Fibroblast of the aortic adventitia (primary cell): ENCODE data around the gene HS2ST1. TPM values are rescaled to one million over a fixed set of nuclear protein-coding genes. Genes with fewer than 3 reads are reported as not detected.

Source experiments
- DNase-seq: peaks from one replicate; pipeline ENCODE4 v3.0.0-alpha.2; 2010; ENCODE audit warnings: low read depth
- H3K4me3 ChIP-seq: 2 replicates; pipeline ENCODE4 v1.5.1; 2011; ENCODE audit warnings: low read depth, mild to moderate bottlenecking, control low read depth, low read length, moderate library complexity
- total RNA-seq: library from RNA; depleted of rRNA; stranded (reverse); fragments of >200 nt; gene quantifications from 2 replicates; pipeline ENCODE4 v1.2.3, GENCODE V29; 2012; ENCODE audit warnings: low replicate concordance
- TF ChIP-seq, protein P1 (sequence below): IDR thresholded peaks from 2 replicates; pipeline ENCODE4 v1.5.1; 2011; ENCODE audit warnings: mild to moderate bottlenecking, low read length, control low read depth, inconsistent platforms; ENCODE audit not compliant: insufficient read depth

The HS2ST1 gene
- total RNA-seq, 1 donor: 51.0 TPM

DNA sequence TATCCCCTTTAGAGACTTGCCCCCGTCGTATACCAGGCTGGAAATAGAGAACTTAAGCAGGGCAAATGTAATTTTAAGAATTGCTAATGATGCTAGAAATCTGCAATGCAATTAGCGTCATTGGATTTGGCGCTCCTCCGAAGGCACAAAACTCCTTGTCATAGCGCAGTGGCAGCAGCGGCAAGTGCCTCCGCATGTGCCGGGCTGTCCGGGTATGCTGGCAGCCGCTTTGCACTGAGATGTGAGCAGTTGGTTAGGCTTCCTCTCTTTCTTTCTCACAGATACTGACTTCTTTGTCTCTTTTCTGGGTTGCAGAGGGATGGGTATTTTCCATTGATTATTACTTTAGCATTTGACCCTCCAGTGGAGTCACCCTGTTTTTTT lies 220.9 kb downstream of the HS2ST1 start:
- DNase-seq: no peak
- no peak overlapping the region for H3K4me3 ChIP-seq
- TF ChIP-seq, protein P1, sequence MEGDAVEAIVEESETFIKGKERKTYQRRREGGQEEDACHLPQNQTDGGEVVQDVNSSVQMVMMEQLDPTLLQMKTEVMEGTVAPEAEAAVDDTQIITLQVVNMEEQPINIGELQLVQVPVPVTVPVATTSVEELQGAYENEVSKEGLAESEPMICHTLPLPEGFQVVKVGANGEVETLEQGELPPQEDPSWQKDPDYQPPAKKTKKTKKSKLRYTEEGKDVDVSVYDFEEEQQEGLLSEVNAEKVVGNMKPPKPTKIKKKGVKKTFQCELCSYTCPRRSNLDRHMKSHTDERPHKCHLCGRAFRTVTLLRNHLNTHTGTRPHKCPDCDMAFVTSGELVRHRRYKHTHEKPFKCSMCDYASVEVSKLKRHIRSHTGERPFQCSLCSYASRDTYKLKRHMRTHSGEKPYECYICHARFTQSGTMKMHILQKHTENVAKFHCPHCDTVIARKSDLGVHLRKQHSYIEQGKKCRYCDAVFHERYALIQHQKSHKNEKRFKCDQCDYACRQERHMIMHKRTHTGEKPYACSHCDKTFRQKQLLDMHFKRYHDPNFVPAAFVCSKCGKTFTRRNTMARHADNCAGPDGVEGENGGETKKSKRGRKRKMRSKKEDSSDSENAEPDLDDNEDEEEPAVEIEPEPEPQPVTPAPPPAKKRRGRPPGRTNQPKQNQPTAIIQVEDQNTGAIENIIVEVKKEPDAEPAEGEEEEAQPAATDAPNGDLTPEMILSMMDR: no peak

DNA sequence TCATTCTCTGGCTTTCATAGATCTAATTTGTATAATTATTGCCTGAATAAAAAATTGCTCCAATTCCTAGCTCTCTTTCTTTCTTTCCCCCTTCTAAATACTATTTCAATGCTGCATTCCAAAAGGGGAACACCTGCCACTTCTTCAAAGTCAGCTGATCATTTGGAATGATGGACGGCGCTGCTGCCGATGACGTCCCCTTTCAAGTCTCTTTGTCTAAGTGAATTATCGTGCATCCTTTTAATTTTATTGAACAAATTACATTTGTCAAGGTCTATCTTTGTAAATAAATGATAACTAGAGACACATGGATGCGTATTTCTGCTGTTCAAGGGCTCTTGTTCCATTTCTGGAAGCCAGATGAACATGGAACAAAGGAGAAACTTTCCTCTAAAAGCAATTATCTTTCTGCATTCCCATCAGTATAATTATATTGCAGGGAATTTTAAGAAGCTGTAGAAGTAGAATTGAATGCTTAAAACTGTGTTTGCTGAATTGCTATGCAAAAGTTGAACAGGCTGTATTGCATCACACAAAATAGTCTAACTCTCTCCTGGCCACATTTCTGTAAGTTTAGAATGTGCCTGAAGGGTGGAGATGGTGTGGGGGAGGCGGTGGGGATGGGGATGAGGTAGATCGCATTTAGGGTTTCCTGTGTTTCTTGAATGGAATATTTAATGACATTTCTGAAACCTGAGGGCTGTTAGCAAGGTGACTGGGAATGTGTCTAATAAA lies 222.3 kb downstream of the HS2ST1 start:
- TF ChIP-seq, protein P1: no peak
- H3K4me3 ChIP-seq: no peak overlapping the region
- DNase-seq: no peak

DNA sequence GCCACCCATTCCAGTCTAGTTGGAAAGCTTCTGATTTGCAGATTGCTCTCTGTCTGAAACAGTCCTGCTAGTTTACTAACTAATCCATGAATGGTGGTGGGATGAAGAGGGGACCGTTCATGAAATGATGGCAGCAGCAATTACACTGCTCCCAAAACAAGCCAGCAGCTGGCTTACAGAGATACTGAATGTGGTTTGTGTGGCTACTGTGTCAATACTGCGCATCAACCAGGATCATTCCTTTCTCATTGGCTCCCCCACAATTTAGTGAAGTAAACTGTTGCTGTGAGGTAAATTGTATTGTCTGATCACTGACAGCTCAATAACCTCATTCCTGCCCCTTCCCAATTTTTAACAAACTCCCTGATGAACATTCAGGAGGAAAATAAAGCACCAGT lies 222.9 kb downstream of the HS2ST1 start:
- DNase-seq: no peak
- TF ChIP-seq, protein P1: no peak
- H3K4me3 ChIP-seq: no peak overlapping the region

DNA sequence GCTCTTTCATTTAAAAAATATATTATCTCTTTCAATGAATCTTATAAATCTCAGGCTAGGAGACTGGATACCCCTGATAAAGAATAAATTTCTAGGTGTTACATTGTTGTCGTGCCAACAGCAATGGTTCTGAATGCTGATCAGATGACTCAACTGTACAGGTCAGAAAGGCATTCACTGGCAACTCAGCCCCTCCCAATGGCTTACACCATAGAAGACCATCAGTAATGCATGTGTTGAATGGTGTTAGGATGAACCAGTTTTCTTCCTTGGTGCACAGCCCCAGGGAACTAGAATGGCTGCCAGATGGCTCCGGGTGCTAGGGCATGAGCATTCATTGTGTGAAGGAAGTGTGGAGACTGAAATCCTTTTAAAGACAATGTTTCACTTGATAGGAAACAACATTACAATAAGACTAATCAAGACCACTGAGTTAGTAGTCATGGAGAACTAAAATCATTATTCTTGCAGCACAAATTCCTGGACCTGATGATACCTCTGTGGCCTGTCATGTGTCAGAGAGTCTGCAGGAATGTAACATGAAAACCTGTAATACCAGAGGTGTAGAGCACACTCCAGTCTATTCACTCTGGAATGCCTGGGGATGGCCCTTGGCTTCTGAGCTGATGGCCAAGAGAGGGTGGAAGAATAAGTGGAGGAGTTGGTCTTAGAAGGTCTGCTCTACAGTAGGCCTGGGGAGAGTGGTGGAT lies 226.6 kb downstream of the HS2ST1 start:
- no peak overlapping the region for H3K4me3 ChIP-seq
- no peak for DNase-seq
- TF ChIP-seq, protein P1: no peak

DNA sequence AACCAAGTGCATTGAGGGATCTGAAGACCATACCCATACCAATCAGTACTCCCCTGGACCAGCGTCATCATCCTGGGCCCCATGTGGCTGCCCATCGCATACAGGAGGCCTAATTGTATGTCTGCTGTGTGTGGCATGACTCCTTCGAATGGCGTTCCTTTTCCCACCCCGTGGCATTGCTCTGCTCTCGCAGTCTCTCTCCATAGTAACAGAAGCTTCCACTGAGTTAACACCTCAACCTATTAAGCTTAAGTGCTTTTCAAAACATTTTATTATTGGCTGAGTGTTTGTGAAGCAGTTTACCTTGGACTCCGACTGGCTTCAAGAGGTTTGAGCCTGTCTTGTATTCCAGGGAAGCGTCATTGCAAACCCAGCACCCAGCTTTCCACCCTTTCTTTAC lies 227.1 kb downstream of the HS2ST1 start:
- TF ChIP-seq, protein P1: no peak
- no peak for DNase-seq
- no peak overlapping the region for H3K4me3 ChIP-seq

DNA sequence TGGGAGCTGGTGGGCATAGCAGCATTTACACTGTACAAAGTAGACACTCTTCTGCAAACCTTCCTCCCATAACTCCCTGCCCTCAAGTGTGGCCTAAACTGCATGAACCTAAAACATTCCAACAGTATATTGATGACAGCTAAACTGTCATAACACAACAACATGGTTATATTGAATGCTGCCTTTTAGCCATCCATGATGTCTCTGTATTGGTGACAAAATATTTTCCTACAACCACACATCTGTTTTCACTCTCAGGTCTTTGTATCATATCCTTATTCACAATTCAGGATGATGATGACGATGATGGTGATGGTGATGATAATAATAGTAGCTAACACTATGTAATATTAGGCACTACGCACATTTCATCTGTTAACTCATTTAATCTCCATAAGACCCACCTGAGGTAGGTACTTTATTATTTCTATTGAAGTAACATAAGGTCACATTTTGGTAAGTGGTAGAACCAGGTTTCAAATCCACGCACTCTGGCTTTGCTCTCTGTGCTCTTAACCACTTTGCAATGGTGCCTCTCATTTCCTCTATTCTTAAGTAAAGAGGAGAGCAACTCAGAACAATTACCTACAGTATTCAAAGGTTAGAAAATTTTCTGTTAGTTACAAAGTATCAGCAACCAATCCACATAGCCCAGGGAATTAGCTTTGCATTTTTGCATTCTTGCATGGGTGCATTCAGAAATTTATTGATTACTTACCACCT lies 229.1 kb downstream of the HS2ST1 start:
- TF ChIP-seq, protein P1: no peak
- DNase-seq: no peak
- no peak overlapping the region for H3K4me3 ChIP-seq
